Endothelial cell of umbilical vein (primary cell): ENCODE data around the gene HYDIN.
"Not testable (repeated sequence)": the region's sequence is repeated elsewhere in the genome, so short reads cannot be mapped to it uniquely, and the experiment has no call there.

ENCODE experiments used
- POLR2A ChIP-seq: IDR thresholded peaks from 2 replicates; pipeline ENCODE4 v1.6.1; 2012; ENCODE audit warnings: low read depth, mild to moderate bottlenecking, control low read depth, low read length
- POLR2AphosphoS5 ChIP-seq: IDR thresholded peaks from 2 replicates; pipeline ENCODE4 v1.6.1; 2012; ENCODE audit warnings: low read depth, mild to moderate bottlenecking, control low read depth, low read length, moderate library complexity; ENCODE audit not compliant: insufficient read depth
- TF ChIP-seq, protein P1 (sequence below), 2 donors: IDR thresholded peaks; 1 replicate in 1 of 2; 2 replicates in 1 of 2; pipeline ENCODE4 v1.5.1; 2011; ENCODE audit warnings: low read length in 2 of 2, mild to moderate bottlenecking in 2 of 2, moderate library complexity in 2 of 2, control low read depth in 1 of 2, inconsistent platforms in 1 of 2, low read depth in 1 of 2; ENCODE audit not compliant: insufficient read depth in 1 of 2; ENCODE audit errors: extremely low read depth in 1 of 2

DNA sequence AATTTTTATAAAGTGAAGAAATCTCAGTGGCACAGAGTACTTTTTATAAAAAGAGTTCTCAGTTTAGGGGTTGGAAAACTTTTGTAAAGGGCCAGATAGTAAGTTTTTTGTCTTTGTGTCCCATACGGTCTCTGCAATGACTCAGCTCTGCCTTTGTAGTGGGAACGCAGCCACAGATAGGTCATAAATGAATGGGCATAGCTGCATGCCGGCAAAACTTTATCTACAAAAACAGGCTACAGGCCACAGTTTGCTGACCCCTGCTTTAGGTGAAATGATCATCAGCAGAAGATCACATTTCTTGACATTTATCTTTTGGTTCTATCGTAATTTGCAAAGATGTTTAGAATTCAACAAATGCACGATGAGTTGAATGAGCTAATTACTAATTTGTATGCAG lies 365.8 kb downstream of the HYDIN start:
- TF ChIP-seq, protein P1, sequence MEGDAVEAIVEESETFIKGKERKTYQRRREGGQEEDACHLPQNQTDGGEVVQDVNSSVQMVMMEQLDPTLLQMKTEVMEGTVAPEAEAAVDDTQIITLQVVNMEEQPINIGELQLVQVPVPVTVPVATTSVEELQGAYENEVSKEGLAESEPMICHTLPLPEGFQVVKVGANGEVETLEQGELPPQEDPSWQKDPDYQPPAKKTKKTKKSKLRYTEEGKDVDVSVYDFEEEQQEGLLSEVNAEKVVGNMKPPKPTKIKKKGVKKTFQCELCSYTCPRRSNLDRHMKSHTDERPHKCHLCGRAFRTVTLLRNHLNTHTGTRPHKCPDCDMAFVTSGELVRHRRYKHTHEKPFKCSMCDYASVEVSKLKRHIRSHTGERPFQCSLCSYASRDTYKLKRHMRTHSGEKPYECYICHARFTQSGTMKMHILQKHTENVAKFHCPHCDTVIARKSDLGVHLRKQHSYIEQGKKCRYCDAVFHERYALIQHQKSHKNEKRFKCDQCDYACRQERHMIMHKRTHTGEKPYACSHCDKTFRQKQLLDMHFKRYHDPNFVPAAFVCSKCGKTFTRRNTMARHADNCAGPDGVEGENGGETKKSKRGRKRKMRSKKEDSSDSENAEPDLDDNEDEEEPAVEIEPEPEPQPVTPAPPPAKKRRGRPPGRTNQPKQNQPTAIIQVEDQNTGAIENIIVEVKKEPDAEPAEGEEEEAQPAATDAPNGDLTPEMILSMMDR (IDR thresholded peaks at IDR 0.05; ENCODE audit: extremely low read depth in 1 of 2, insufficient read depth in 1 of 2, low read depth in 1 of 2, low read length in 2 of 2): not testable (repeated sequence)
- not testable (repeated sequence) for TF ChIP-seq POLR2A, POLR2AphosphoS5
